Smooth muscle cell (in vitro differentiated cells): ENCODE data around the gene ITPR1. TPM values are rescaled to one million over a fixed set of nuclear protein-coding genes. Genes with fewer than 3 reads are reported as not detected.
A peak's percentile ranks its signal among the peaks of the same experiment; 100 is the strongest.

ENCODE experiments used
- DNase-seq: peaks from one replicate; lab custom pipeline; 2025; ENCODE audit not compliant: unreplicated experiment; lab: John Stamatoyannopoulos, UW
- H2AFZ ChIP-seq: fragments of 200-600 bp; sonication (generic); 2 replicates; pipeline ENCODE4 v1.6.0; 2016; ENCODE audit warnings: antibody characterized with exemption, low read depth, mild to moderate bottlenecking
- H3F3A ChIP-seq: fragments of 200-600 bp; sonication (generic); 2 replicates; pipeline ENCODE4 v1.6.0; 2017; ENCODE audit warnings: antibody characterized with exemption, low read depth
- H3K27ac ChIP-seq: fragments of 200-600 bp; sonication (generic); 2 replicates; pipeline ENCODE4 v1.5.1; 2016; ENCODE audit warnings: low read depth, mild to moderate bottlenecking
- H3K27me3 ChIP-seq: fragments of 200-600 bp; sonication (generic); 2 replicates; pipeline ENCODE4 v1.6.1; 2016; ENCODE audit warnings: low read depth, mild to moderate bottlenecking
- H3K36me3 ChIP-seq: fragments of 200-600 bp; sonication (generic); 2 replicates; pipeline ENCODE4 v1.5.1; 2016; ENCODE audit warnings: low read depth
- H3K4me1 ChIP-seq: fragments of 200-600 bp; sonication (generic); 2 replicates; pipeline ENCODE4 v1.5.1; 2016; ENCODE audit warnings: low read depth
- H3K4me2 ChIP-seq: fragments of 200-600 bp; sonication (generic); 2 replicates; pipeline ENCODE4 v1.6.0; 2016; ENCODE audit warnings: mild to moderate bottlenecking
- H3K4me3 ChIP-seq: fragments of 200-600 bp; sonication (generic); 2 replicates; pipeline ENCODE4 v1.5.1; 2016; ENCODE audit warnings: mild to moderate bottlenecking
- H3K79me2 ChIP-seq: fragments of 200-600 bp; sonication (generic); 2 replicates; pipeline ENCODE4 v1.6.0; 2016; ENCODE audit warnings: low read depth, mild to moderate bottlenecking
- H3K9ac ChIP-seq: fragments of 200-600 bp; sonication (generic); 2 replicates; pipeline ENCODE4 v1.6.0; 2016; ENCODE audit warnings: low read depth
- H3K9me3 ChIP-seq: fragments of 200-600 bp; sonication (generic); replicated peaks from 2 replicates; pipeline ENCODE4 v1.5.1; 2016; ENCODE audit warnings: low read depth
- H4K20me1 ChIP-seq: fragments of 200-600 bp; sonication (generic); 2 replicates; pipeline ENCODE4 v1.6.0; 2016; ENCODE audit warnings: low read depth
- WGBS: methylation state at CpG from one replicate; pipeline ENCODE4 v1.1.7; 2016; ENCODE audit warnings: low lambda C conversion rate; 5-methylcytosine and 5-hydroxymethylcytosine counted together
- polyA plus RNA-seq: library from polyadenylated mRNA; unstranded; fragments of >200 nt; fragmentation: Nextera tagmentation; extraction: Ambion mirVana; gene quantifications from 2 replicates; pipeline ENCODE4 v1.2.1, GENCODE V29; 2016
- total RNA-seq: library from RNA; depleted of rRNA; stranded (reverse); fragments of >200 nt; gene quantifications from 2 replicates; pipeline ENCODE4 v1.2.3, GENCODE V29; 2014
- TF ChIP-seq, protein P1 (sequence below): fragments of 200-600 bp; sonication (generic); IDR thresholded peaks from 2 replicates; pipeline ENCODE4 v1.5.1; 2017; ENCODE audit warnings: borderline replicate concordance, mild to moderate bottlenecking, antibody characterized with exemption; ENCODE audit not compliant: insufficient read depth, poor library complexity, severe bottlenecking

The ITPR1 gene
- total and polyA plus RNA-seq, 2 experiments from 2014 or later, result 16.4 to 28.6 TPM

DNA sequence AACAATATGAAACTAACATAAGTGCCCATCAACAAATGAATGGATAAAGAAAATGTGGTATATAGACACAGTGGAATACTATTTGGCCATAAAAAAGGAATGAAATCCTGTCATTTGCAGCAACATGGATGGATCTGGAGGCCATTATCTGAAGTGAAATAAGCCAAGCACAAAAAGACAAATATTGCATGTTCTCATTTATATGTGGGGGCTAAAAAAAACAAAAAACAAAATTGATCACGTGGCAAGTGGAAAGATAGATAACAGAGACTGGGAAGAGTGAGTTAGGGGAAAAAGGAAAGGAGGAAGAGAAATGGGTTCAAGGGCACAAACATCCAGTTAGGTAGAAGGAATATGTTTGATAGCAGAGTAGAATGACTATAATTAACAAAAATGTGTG, 330.2 kb downstream of the ITPR1 start:
- 100% methylated on average over 1 of the region's 1 CpG for WGBS
- peaks cover 1% of the 10 kb centered on the region for H3K79me2 ChIP-seq
- no peaks in the 10 kb centered on the region for H4K20me1 ChIP-seq
- no peak overlapping the region for H3K9ac ChIP-seq
- no peaks in the 10 kb centered on the region for H3K9me3 ChIP-seq
- no peak overlapping the region for H3K4me2 ChIP-seq
- no peaks in the 10 kb centered on the region for H3K27me3 ChIP-seq
- H3K4me3 ChIP-seq, result no peak overlapping the region
- TF ChIP-seq, protein P1, sequence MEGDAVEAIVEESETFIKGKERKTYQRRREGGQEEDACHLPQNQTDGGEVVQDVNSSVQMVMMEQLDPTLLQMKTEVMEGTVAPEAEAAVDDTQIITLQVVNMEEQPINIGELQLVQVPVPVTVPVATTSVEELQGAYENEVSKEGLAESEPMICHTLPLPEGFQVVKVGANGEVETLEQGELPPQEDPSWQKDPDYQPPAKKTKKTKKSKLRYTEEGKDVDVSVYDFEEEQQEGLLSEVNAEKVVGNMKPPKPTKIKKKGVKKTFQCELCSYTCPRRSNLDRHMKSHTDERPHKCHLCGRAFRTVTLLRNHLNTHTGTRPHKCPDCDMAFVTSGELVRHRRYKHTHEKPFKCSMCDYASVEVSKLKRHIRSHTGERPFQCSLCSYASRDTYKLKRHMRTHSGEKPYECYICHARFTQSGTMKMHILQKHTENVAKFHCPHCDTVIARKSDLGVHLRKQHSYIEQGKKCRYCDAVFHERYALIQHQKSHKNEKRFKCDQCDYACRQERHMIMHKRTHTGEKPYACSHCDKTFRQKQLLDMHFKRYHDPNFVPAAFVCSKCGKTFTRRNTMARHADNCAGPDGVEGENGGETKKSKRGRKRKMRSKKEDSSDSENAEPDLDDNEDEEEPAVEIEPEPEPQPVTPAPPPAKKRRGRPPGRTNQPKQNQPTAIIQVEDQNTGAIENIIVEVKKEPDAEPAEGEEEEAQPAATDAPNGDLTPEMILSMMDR, result no peak
- H3F3A ChIP-seq, result peaks cover 58% of the 10 kb centered on the region
- H3K36me3 ChIP-seq, result no peaks in the 10 kb centered on the region
- no peak overlapping the region for H2AFZ ChIP-seq
- H3K27ac ChIP-seq, result peak overlapping the region; percentile 100
- DNase-seq, result no peak
- peaks cover 33% of the 10 kb centered on the region for H3K4me1 ChIP-seq

DNA sequence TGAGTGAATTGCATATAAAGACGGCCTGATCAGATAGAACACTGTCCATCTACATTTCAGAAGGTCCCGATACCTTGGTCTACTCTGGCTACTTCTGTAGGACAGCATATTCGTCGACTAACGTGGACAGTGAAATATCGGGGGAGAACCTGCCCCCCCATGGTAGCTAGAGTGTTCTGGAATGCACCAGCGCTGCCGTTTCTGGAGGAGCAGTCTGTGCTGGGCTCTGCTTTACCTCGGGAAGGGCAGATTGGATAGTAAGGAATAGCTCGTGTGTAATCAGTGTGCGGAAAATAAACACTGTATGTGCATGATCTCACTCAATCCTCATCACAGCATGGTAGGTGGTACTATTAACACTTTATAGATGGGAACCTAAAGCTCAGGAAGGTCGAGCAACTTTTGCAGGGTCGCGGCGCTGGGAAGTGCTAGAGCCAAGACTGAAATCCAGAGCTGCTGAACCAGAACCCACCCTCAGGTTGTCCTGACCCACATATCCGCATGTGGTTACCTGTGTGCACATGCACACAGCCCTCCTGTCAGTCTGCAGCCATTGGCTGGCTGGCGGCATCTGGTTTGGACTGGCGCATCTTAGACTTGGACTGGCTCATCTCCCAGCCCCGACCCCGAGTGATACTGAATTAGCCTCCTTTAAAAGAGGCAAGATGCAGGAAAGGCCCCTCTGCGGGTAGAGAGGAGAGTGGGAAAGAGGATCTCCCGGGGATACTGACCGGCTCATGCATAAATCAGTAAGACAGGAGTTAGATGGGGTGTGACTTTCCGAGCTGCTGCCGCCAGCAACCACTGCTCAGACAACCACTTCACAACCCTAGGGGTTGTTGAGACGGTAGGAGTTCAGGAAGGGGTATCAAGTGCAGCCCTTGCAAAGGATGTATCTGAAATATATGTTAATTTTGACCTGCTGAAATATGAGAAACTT, 331.1 kb downstream of the ITPR1 start:
- Histone ChIP-seq H4K20me1 (no peaks in the 10 kb centered on the region), H3K4me1 (peaks cover 35% of the 10 kb centered on the region), H3F3A (peaks cover 59% of the 10 kb centered on the region), H3K9ac (peak overlapping the region; percentile 53), H3K79me2 (peaks cover 10% of the 10 kb centered on the region), H3K4me2 (peak overlapping the region; percentile 73), H3K4me3 (no peak overlapping the region), H3K36me3 (no peaks in the 10 kb centered on the region), H3K27ac (peak overlapping the region; percentile 100), H3K27me3 (no peaks in the 10 kb centered on the region), H3K9me3 (no peaks in the 10 kb centered on the region), H2AFZ (no peak overlapping the region)
- WGBS, result 69% methylated on average over 26 of the region's 26 CpGs
- TF ChIP-seq, protein P1, result no peak
- DNase-seq, result no peak

DNA sequence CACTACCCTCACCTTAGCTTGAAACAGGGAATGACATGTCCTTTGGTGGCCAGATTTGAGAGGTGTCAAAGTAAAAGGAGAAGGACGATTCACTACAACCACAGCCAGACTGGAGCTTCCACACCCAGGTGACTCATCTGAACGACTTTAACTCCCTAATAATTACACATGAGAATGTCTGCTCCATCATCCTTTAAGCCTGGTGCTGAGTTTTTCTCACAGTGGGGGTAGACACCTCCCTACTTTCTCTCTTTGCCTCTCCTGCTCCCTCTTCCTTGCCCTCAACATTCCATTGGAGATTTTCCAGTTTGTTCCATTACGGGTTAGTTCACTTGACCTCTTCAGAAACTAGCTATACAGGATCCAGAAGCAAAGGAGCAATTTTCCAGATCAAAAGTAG, 331.8 kb downstream of the ITPR1 start:
- TF ChIP-seq, protein P1, result no peak
- H4K20me1 ChIP-seq, result no peaks in the 10 kb centered on the region
- H3K4me3 ChIP-seq, result no peak overlapping the region
- no peaks in the 10 kb centered on the region for H3K36me3 ChIP-seq
- DNase-seq, result no peak
- H3K4me2 ChIP-seq, result peak overlapping the region; percentile 73
- no peak overlapping the region for H2AFZ ChIP-seq
- H3K79me2 ChIP-seq, result peaks cover 13% of the 10 kb centered on the region
- H3K27me3 ChIP-seq, result no peaks in the 10 kb centered on the region
- peaks cover 30% of the 10 kb centered on the region for H3K4me1 ChIP-seq
- H3F3A ChIP-seq, result peaks cover 56% of the 10 kb centered on the region
- 8% methylated on average over 3 of the region's 3 CpGs for WGBS
- H3K9ac ChIP-seq, result peak overlapping the region; percentile 70
- no peaks in the 10 kb centered on the region for H3K9me3 ChIP-seq
- peak overlapping the region; percentile 100 for H3K27ac ChIP-seq
